Medulla oblongata (tissue), 1 donor: ENCODE measurements around the gene TAF11L4.
"Not testable (repeated sequence)": the region's sequence is repeated elsewhere in the genome, so short reads cannot be mapped to it uniquely, and the experiment has no call there.

Source experiments
- DNase-seq: peaks from one replicate; pipeline ENCODE4 v3.0.0-alpha.2; 2015; ENCODE audit errors: extremely low spot score

The TAF11L4 gene

GRCh38 chr5:17521501-17521900 is at the start of gene TAF11L4:
Gene TAF11L4 (plus strand): TSS chr5:17521801.
- DNase-seq, result not testable (repeated sequence)

- not testable (repeated sequence) for DNase-seq
Observed at GRCh38 chr5:17475064-17475463, 46.5 kb upstream of the TAF11L4 start.

GRCh38 chr5:17477043-17477442 is 44.6 kb upstream of the TAF11L4 start:
- no peak for DNase-seq

- DNase-seq, result no peak
Observed at GRCh38 chr5:17477573-17478265, 43.9 kb upstream of the TAF11L4 start.

GRCh38 chr5:17481378-17481777 is 40.2 kb upstream of the TAF11L4 start:
- no peak for DNase-seq

- no peak for DNase-seq
Observed at GRCh38 chr5:17482790-17483189, 38.8 kb upstream of the TAF11L4 start.

GRCh38 chr5:17486464-17487173 is 35.0 kb upstream of the TAF11L4 start:
- not testable (repeated sequence) for DNase-seq

- no peak for DNase-seq
Observed at GRCh38 chr5:17487174-17487512, 34.5 kb upstream of the TAF11L4 start.

GRCh38 chr5:17491257-17491656 is 30.3 kb upstream of the TAF11L4 start:
- DNase-seq, result not testable (repeated sequence)

GRCh38 chr5:17492770-17493169 is 28.8 kb upstream of the TAF11L4 start:
- DNase-seq, result no peak

GRCh38 chr5:17497446-17497845 is 24.2 kb upstream of the TAF11L4 start:
- DNase-seq, result no peak

- DNase-seq, result not testable (repeated sequence)
Observed at GRCh38 chr5:17497931-17498330, 23.7 kb upstream of the TAF11L4 start, which contains the start of gene TAF11L2. Gene TAF11L2 (plus strand): TSS chr5:17498231.

GRCh38 chr5:17511775-17512325 is 9.8 kb upstream of the TAF11L4 start:
- no peak for DNase-seq

- not testable (repeated sequence) for DNase-seq
Observed at GRCh38 chr5:17517526-17517925, 4.1 kb upstream of the TAF11L4 start.

- not testable (repeated sequence) for DNase-seq
Observed at GRCh38 chr5:17518067-17518466, 3.5 kb upstream of the TAF11L4 start, which contains the start of gene TAF11L3. Gene TAF11L3 (plus strand): TSS chr5:17518367.

GRCh38 chr5:17519508-17519907 is 2.1 kb upstream of the TAF11L4 start:
- DNase-seq, result not testable (repeated sequence)

GRCh38 chr5:17524935-17525334 is 3.3 kb downstream of the TAF11L4 start, which contains the start of gene TAF11L5:
Gene TAF11L5 (plus strand): TSS chr5:17525235.
- DNase-seq, result not testable (repeated sequence)

GRCh38 chr5:17526504-17526903 is 4.9 kb downstream of the TAF11L4 start:
- peak; percentile 50 for DNase-seq

- not testable (repeated sequence) for DNase-seq
Observed at GRCh38 chr5:17528369-17528768, 6.8 kb downstream of the TAF11L4 start, which contains the start of gene TAF11L6. Gene TAF11L6 (plus strand): TSS chr5:17528669.
